SK-MEL-5 (cell line): ENCODE data around the gene RIMBP2. TPM values are rescaled to one million over a fixed set of nuclear protein-coding genes. Genes with fewer than 3 reads are reported as not detected.
"Not testable (repeated sequence)": the region's sequence is repeated elsewhere in the genome, so short reads cannot be mapped to it uniquely, and the experiment has no call there.

ENCODE experiments used
- DNase-seq: peaks from one replicate; pipeline ENCODE4 v3.0.0-alpha.2; 2016; ENCODE audit warnings: low read depth, low spot score
- in situ Hi-C: cut with HindIII; loops from 2 replicates; pipeline ENCODE4 v1.10.0; 2016; ENCODE audit warnings: low sequenced_read_pairs, high pct_unique_total_duplicates, low pct_unique_long_range_greater_than_20kb
- polyA plus RNA-seq, 2 experiments: library from polyadenylated mRNA; depleted of rRNA; stranded (reverse); fragments of >200 nt; gene quantifications; 2 replicates each; pipeline ENCODE4 v1.2.3, GENCODE V29; 2015
- total RNA-seq: library from RNA; depleted of rRNA; stranded (reverse); fragments of >200 nt; shearing (Covaris generic); gene quantifications from 2 replicates; pipeline ENCODE4 v1.2.3, GENCODE V29; 2014; rRNA removed

RIMBP2 gene, protein sequence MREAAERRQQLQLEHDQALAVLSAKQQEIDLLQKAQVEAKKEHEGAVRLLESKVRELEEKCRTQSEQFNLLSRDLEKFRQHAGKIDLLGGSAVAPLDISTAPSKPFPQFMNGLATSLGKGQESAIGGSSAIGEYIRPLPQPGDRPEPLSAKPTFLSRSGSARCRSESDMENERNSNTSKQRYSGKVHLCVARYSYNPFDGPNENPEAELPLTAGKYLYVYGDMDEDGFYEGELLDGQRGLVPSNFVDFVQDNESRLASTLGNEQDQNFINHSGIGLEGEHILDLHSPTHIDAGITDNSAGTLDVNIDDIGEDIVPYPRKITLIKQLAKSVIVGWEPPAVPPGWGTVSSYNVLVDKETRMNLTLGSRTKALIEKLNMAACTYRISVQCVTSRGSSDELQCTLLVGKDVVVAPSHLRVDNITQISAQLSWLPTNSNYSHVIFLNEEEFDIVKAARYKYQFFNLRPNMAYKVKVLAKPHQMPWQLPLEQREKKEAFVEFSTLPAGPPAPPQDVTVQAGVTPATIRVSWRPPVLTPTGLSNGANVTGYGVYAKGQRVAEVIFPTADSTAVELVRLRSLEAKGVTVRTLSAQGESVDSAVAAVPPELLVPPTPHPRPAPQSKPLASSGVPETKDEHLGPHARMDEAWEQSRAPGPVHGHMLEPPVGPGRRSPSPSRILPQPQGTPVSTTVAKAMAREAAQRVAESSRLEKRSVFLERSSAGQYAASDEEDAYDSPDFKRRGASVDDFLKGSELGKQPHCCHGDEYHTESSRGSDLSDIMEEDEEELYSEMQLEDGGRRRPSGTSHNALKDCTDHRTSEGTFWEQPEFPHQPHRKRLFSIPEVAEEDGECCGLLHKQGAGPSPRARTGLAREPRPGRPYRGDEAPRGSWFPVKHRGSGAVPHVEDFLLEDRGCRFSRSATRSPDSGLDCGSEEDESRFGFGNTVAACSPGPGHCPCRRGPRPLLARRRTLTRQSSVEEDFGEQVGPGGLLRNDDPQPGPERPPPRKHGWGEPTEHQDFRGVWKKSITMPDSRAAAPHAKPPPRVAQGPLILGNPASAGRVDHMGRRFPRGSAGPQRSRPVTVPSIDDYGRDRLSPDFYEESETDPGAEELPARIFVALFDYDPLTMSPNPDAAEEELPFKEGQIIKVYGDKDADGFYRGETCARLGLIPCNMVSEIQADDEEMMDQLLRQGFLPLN (N-terminal part only)
- not detected in 2 replicates for total RNA-seq
- not detected in 2 replicates for polyA plus RNA-seq (2015; cell fraction: cytosol; rRNA removed)
- not detected in 2 replicates for polyA plus RNA-seq (2015; cell fraction: nucleus; rRNA removed)

DNA sequence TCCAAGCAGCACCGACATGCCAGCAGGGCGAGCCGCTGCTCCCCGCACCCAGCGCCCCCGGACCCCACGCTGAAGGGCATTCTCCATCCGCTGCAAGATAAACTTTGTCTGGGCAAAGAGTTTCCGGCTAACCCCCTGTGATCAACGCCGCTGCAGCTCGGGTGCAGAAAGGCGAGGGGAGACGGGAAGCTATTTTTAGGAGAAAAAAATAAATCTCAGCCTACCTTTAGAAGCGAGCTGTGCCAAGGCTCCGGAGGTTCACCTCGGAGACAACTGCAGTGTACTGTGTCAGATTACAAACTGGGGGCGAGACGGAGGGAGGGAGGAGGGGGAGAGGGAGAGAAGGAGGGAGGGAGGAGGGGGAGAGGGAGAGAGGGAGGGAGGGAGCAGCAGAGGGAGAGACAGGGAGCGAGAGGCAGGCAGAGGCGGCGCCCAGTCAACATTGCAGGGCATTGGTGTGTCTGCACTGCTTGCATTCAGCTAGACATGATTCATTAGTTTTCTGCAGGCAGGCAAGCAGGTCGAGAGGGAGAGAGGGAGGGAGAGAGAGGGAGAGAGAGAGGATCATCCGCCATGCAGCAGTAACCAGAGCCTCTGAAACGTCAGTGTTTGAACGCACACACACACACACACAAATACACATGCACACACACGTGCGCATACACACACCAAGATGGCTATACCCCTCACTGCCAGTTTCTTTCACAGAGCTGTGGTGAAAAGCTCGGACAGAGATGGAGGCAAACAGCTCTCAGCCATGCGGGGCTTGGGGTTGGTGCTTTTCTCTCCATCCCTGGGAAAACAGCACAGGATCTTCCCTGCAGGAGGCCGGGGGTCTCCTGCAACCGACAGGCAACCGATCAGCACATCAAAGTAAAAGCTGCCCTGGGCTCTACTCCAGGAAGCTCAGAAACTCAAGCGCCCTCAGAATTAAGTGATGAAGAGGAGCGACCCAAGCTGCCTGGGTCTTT is at the start of gene RIMBP2:
TSS of gene RIMBP2 (minus strand) at position 302 of the 971 bp plus-strand sequence. CDS start 237,286 bp downstream, outside the sequence.
- no peak for DNase-seq
- in situ Hi-C loops, result no loop called here

DNA sequence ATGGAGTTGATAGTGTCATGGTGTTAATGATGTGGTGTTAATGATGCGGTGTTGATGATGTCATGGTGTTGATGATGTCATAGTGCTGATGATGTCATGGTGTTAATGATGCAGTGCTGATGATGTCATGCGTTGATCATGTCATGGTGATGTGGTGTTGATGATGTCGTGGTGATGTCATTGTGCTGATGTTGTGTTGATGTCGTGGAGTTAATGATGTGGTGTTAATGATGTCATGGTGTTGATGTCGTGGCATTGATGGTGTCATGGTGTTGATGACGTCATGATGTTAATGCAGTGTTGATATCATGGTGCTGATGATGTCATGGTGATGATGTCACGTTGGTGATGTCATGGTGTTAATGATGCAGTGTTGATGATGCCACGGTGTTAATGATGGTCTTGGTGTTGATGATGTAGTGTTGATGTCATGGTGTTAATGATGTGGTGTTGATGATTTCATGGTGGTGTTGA is 49.1 kb upstream of the RIMBP2 start:
- peak; percentile 52 for DNase-seq
- in situ Hi-C loops, result no loop called here

DNA sequence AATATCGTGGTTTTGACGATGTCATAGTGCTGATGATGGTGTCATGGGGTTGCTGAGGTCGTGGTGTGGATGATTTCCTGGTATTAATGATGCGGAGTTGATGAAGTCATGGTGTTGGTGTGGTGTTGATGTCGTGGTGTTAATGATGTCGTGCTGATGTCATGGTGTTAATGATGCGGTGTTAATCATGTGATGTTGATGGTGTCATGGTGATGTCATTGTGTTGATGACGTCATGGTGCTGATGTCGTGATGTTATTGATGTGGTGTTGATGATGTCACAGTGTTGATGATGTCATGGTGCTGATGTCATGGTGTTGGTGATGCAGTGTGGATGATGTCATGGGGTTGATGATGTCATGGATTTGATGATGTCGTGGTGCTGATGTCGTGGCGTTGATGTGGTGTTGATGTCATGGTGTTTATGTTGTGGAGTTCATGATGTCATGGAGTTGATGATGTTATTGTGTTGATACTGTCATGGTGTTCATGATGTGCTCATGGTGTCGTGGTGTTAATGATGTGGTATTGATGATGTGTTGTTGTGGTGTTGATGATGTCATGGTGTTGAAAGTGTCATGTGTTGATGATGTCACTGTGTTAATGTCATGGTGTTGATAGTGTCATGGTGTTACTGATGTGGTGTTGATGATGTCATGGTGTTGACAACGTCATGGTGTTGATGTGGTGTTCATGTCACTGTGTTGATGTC is 48.5 kb upstream of the RIMBP2 start:
- in situ Hi-C loops, result no loop called here
- peak; percentile 54 for DNase-seq

DNA sequence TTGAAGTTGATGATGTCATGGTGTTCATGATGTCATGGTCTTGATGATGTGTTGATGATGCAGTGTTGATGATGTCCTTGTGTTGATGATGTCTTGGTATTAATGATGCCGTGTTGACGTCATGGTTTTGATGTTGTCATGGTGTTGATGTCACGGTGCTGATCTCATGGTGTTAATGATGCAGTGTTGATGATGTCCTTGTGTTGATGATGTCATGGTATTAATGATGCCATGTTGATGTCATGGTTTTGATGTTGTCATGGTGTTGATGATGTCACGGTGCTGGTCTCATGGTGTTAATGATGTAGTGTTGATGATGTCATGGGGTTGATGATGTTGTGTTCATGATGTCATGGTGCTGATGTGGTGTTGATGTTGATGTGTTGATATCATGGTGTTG is 48.0 kb upstream of the RIMBP2 start:
- DNase-seq, result peak; percentile 49
- in situ Hi-C loops, result no loop called here

DNA sequence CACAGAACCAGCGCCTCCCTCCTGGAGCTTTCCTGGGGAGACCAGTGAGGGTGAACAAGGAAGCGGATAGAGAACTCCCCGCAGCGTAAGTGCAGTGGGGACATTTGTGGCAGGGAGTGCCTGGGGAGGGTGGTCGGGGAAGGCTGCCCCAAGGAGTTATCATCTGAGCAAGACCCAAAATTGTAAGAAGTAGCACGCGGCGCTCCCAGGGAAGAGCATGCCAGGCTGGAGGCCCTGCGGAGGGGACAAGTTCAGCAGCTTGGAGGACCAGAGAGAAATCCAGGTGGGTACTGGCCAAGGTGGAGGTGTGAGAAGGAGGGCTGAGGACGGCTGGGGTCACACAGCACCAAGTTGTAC is 46.2 kb upstream of the RIMBP2 start:
- in situ Hi-C loops, result no loop called here
- DNase-seq, result no peak

DNA sequence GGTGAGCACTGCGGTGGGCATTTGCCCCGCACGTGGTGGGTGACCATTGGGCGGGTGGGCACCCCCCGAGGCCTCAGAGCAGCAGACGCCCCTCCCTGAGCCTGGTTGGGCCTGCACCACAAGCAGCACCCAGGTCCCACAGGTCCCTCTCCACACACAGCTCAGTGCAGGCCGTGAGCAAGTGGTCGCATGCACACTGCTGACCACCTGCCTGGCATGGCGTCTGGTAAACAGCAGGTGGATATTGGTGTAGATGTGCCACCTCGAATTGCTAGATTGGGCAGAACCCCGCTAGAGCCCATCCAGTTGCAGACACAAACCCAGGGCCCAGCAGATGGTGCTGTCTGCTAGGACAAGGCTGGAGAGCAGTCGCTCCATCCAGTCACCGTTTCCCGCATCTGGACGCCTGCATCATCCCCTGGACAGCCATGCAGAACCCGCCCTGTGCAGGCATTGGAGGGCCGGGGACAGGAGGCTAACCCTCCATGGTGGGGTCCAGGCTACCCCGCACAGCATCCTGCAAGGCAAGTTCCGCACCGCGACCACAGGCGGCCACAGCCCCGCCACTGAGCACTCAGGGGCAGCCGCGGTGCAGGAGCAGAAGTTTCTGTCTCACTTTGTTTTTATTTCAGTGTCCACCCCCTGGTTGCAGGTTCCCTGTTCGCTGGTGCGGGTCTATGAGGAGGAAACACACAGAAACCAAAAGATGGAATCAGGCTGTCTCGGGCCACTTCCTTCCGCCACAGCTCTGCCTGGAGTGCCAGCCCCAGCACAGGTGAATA is 45.6 kb upstream of the RIMBP2 start:
- DNase-seq, result peak; percentile 77
- in situ Hi-C loops, result no loop called here

DNA sequence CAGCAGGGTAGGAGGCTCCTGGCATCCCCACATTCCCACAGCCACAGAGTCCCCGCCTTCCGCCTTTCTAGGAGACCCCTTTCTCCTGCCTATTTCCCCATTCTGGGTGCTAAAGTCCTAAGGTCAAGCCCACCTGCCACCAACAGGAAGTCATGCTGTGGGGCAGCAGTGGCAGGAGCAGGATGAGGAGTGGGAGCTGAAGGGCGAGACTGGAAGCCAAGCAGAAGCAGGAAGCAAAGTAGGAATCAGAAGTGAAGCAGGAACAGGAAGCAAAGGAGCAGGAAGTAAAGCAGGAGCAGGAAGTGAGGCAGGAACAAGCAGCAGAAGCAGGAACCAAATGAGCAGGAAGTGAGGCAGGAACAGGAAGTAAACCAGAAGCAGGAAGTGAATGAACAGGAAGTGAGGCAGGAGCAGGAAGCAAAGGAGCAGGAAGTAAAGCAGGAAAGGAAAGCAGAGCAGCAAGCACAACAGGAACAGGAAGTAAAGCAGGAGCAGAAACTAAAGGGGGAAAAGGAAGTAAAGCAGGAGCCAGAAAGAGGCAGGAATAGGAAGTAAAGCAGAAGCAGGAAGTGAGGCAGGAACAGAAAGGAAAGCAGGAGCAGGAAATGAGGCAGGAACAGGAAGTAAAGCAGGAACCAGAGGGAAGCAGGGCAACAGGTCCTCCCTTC is 38.3 kb upstream of the RIMBP2 start:
- in situ Hi-C loops, result no loop called here
- no peak for DNase-seq

DNA sequence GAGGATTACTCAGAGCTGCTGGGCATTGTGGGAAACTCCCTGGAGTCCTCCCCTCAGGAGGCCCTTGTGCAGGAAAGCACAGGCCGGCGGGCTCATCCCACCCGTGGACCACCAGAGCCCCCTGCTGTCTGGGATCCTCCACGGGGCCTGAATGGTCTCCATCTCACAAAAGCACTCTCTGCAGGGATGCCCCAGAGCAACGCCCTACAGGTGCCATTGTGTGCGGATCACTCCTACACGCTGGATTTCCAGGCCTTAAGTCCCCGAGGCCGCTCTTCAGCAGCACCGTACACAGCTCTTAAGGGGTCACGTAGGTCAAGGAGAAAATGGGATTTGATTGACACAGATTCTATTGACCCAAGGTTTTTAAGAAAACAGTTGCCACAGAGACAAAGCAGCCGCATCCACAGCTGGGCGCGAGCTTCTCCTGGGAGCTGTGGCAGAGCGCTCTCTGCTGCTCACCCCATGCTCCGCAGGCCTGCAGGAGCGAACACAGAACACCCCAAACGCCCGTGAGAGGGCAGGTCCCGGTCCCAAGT is 36.7 kb upstream of the RIMBP2 start:
- peak; percentile 20 for DNase-seq
- in situ Hi-C loops, result no loop called here

DNA sequence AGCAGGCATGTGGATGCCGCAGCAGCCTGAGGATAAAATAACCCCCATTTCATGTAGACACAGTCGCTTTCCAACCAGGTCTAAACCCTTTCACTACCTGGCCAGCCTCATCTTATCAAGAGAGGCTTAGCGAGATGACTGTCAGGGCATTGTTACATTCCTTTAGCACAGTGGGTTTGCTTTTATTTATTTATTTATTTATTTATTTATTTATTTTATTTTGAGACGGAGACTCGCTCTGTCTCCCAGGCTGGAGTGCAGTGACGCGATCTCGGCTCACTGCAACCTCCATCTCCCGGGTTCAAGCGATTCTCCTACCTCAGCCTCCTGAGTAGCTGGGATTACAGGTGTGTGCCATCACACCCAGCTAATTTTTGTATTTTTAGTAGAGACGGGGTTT is 35.9 kb upstream of the RIMBP2 start:
- DNase-seq, in situ Hi-C loops: not testable (repeated sequence)

DNA sequence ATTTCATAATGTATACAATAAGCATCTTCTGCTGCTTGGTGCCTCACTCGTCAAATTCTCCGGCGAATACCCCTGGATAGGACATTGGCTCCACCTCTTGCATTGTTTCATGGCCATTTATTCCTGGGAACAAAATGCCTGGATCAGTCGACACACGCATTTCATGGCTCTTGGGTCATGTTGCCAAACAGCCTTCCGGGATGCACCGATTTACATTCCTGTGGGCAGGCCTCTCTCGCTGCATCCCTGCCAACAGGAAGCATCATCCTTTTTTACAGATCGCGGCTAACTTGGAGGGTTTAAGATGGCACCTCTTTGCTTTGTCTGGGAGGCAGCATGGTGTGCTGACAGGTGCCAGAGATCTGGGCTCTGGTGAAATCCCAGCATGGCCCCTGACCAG is 32.7 kb upstream of the RIMBP2 start:
- no peak for DNase-seq
- in situ Hi-C loops, result no loop called here

DNA sequence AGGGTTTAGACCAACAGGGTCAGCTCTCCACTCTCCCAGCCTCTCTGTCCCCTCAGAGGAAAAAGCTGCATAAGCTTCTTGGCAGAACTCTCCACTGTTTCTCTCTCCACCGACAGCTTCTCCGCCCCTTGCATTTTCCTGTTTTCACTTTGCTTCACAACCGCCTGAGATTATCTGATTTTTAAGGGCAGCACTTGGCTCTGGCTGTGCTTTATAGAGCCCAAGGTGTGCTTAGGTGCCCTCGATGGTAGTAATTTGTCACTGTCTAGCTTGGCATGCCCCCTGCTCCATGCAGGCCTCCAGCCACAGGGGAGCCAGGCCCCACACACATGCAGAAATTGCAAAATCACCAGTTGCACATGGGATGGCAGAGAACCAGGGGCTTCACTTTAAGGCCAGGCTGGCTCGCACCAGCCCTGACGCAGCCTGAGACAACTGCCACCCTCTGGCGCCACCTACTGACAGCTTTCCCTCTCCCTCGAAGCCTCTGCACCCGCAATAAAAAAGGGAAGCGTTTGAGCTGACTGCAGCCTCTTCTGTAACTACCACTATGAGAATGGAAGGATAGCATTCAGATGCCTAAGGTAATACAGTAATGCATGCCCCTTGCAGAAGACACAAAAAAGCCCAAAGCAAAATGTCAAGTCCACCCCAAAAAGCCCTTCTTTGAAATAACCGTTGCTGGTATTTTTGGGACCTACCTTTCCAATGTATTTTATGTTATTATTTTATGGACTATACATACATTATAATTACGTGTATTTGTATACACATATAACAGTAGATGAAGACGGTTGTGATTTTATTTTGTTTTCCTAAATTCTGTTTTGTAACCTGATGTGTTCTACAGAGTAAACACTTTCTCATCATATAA is 32.0 kb upstream of the RIMBP2 start:
- in situ Hi-C loops, result no loop called here
- peak; percentile 81 for DNase-seq

DNA sequence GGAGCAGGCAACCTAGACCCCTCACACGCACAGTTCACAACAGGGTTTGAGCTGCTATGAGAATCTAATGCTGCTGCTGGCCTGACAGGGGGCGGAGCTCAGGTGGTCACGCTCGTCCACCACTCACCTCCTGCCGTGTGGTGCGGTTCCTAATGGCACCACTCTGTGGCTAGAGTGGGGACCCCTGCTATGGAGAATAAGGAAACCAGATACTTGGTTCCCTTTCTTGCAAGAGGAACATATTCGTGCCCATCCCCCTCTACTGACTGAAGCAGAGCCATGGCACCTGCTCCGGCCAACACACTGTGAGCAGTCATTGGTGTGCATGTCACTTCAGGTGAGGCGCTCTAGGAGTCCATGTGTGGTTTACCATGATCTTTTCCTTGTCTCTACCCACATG is 30.4 kb upstream of the RIMBP2 start:
- no peak for DNase-seq
- in situ Hi-C loops, result no loop called here

DNA sequence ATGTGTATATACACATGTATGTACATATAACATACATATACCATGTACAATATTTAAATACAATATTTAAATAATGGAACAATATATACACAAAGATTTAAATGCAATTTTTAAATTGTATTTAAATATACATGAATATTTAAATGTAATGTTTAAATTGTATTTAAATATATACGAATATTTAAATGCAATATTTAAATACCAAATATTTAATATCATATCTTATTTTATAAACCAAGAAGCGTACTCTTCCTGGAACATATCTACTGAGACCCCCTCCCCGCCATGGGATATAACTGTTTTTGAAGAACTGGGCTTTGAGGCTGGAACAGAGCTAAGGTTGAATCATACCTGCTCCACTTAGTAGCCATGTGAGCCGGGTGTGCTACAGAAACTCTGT is 29.8 kb upstream of the RIMBP2 start:
- DNase-seq, result no peak
- in situ Hi-C loops, result no loop called here

DNA sequence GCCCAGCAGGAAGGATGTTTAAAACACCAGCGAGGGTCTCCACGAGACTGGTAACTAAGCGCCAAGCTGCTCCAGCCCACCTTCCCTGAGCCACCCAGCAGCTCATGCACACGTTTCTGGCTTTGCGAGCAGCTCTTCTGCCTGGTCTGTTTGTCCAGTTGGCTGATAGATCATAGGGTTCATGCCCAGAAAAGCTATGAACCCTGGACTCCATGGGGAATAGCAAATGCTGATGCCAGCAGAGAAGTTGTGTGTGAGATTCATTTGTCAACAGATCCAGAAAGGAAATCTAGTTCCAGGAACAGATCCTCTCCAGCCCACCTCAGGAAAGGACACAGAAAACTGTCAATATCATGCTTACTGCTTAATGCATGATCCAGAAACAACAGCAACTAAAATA is 28.2 kb upstream of the RIMBP2 start:
- in situ Hi-C loops, result no loop called here

More for the DNA sequence above, 28.2 kb upstream of the RIMBP2 start:
- DNase-seq, result no peak
